ENCODE results near the gene OLFML2B. TPM values are rescaled to one million over a fixed set of nuclear protein-coding genes. Genes with fewer than 3 reads are reported as not detected.
A peak's percentile ranks its signal among the peaks of the same experiment; 100 is the strongest.

The OLFML2B gene
- total RNA-seq, 1 donor from 2014 or later, result 1.8 TPM

- H3K36me3 Mint-ChIP-seq (ENCODE audit: insufficient read depth), result peaks cover 2% of the 10 kb centered on the region
- TF ChIP-seq CTCF (IDR thresholded peaks at IDR 0.05; ENCODE audit: unreplicated experiment), result no peak
- H3K4me1 Mint-ChIP-seq (ENCODE audit: low read depth), result peaks cover 1% of the 10 kb centered on the region
- no peak overlapping the region for H3K27ac Mint-ChIP-seq
- H3K4me3 Mint-ChIP-seq (ENCODE audit: low read depth), result no peak overlapping the region
- no peak for DNase-seq (ENCODE audit: low spot score, unreplicated experiment)
- no peaks in the 10 kb centered on the region for H3K9me3 Mint-ChIP-seq (ENCODE audit: low read depth)
- peaks cover 3% of the 10 kb centered on the region for H3K27me3 Mint-ChIP-seq
These were observed 53.0 kb downstream of the OLFML2B start for GRCh38 chr1:161970633-161971032.

- Mint-ChIP-seq H3K36me3 (ENCODE audit: insufficient read depth) (peaks cover 2% of the 10 kb centered on the region), H3K27ac (no peak overlapping the region)
These were observed 53.6 kb downstream of the OLFML2B start for GRCh38 chr1:161970036-161970435.

GRCh38 chr1:161966067-161966466 lies 57.6 kb downstream of the OLFML2B start:
- peaks cover 3% of the 10 kb centered on the region for H3K27me3 Mint-ChIP-seq
- TF ChIP-seq CTCF (IDR thresholded peaks at IDR 0.05; ENCODE audit: unreplicated experiment), result no peak
- no peak overlapping the region for H3K27ac Mint-ChIP-seq

More at GRCh38 chr1:161970036-161970435, 53.6 kb downstream of the OLFML2B start:
- no peaks in the 10 kb centered on the region for H3K9me3 Mint-ChIP-seq (ENCODE audit: low read depth)
- H3K4me1 Mint-ChIP-seq (ENCODE audit: low read depth), result peaks cover 1% of the 10 kb centered on the region
- no peak for DNase-seq (ENCODE audit: low spot score, unreplicated experiment)
- H3K27me3 Mint-ChIP-seq, result peaks cover 3% of the 10 kb centered on the region
- no peak for TF ChIP-seq CTCF (IDR thresholded peaks at IDR 0.05; ENCODE audit: unreplicated experiment)
- H3K4me3 Mint-ChIP-seq (ENCODE audit: low read depth), result no peak overlapping the region

GRCh38 chr1:161962091-161962887 lies 61.4 kb downstream of the OLFML2B start:
- TF ChIP-seq CTCF (IDR thresholded peaks at IDR 0.05; ENCODE audit: unreplicated experiment), result no peak
- H3K4me3 Mint-ChIP-seq (ENCODE audit: low read depth), result no peak overlapping the region
- H3K9me3 Mint-ChIP-seq (ENCODE audit: low read depth), result no peaks in the 10 kb centered on the region
- DNase-seq (ENCODE audit: low spot score, unreplicated experiment), result no peak
- H3K4me1 Mint-ChIP-seq (ENCODE audit: low read depth), result no peaks in the 10 kb centered on the region
- peaks cover 11% of the 10 kb centered on the region for H3K36me3 Mint-ChIP-seq (ENCODE audit: insufficient read depth)
- no peaks in the 10 kb centered on the region for H3K27me3 Mint-ChIP-seq
- H3K27ac Mint-ChIP-seq, result no peak overlapping the region

More at GRCh38 chr1:161966067-161966466, 57.6 kb downstream of the OLFML2B start:
- no peak for DNase-seq (ENCODE audit: low spot score, unreplicated experiment)
- peaks cover 1% of the 10 kb centered on the region for H3K4me1 Mint-ChIP-seq (ENCODE audit: low read depth)
- H3K9me3 Mint-ChIP-seq (ENCODE audit: low read depth), result no peaks in the 10 kb centered on the region
- H3K36me3 Mint-ChIP-seq (ENCODE audit: insufficient read depth), result peaks cover 4% of the 10 kb centered on the region
- H3K4me3 Mint-ChIP-seq (ENCODE audit: low read depth), result no peak overlapping the region

- peaks cover under 1% of the 10 kb centered on the region for H3K4me1 Mint-ChIP-seq (ENCODE audit: low read depth)
- TF ChIP-seq CTCF (IDR thresholded peaks at IDR 0.05; ENCODE audit: unreplicated experiment), result no peak
- H3K27ac Mint-ChIP-seq, result peak overlapping the region; percentile 31
- no peaks in the 10 kb centered on the region for H3K9me3 Mint-ChIP-seq (ENCODE audit: low read depth)
- peaks cover 11% of the 10 kb centered on the region for H3K36me3 Mint-ChIP-seq (ENCODE audit: insufficient read depth)
- H3K4me3 Mint-ChIP-seq (ENCODE audit: low read depth), result no peak overlapping the region
- DNase-seq (ENCODE audit: low spot score, unreplicated experiment), result no peak
- H3K27me3 Mint-ChIP-seq, result no peaks in the 10 kb centered on the region
These were observed 65.2 kb downstream of the OLFML2B start for GRCh38 chr1:161958425-161958824.
